T follicular helper cell (primary cell): ENCODE data around the gene FBXL16.
A peak's percentile ranks its signal among the peaks of the same experiment; 100 is the strongest.
"Not testable (repeated sequence)": the region's sequence is repeated elsewhere in the genome, so short reads cannot be mapped to it uniquely, and the experiment has no call there.

Source experiments
- DNase-seq: peaks from one replicate; pipeline ENCODE4 v3.0.0-alpha.2; 2020; ENCODE audit warnings: low read depth

Gene FBXL16

DNA sequence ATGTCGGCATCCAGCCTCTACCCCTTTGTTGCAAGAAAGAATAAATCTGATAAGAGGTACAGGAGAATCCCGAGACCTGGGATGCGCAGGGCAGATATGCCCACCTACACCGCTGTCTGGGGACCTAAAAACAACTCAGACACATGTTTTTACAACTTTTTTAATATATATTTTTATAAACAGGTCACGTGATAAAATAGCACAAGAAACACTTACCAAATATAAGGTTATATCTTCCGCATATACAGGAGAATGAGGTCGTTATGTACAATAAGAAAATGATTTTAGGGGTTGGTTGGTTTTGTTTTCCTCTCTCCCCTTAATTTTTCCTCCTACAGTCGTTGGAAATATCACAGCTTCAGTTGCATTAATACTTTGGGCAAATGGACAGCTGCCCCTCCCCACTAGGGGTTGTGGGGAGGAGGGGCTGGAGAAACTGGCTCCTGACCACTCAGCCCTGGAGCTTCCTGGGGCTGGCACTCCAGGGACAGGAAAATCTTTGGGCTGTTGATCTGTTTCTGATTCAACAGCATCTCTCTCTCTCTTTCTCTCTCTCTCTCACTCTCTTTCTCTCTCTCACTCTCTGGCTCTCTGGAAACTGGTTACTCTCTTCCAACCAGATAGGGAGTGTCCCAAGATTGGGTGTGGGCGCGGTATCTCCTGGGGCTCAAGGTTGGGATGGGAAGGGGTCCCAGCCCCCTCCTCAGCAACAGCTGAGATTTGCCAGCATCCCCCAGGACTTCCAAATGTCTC lies 13.1 kb downstream of the FBXL16 start:
- DNase-seq, result no peak

DNA sequence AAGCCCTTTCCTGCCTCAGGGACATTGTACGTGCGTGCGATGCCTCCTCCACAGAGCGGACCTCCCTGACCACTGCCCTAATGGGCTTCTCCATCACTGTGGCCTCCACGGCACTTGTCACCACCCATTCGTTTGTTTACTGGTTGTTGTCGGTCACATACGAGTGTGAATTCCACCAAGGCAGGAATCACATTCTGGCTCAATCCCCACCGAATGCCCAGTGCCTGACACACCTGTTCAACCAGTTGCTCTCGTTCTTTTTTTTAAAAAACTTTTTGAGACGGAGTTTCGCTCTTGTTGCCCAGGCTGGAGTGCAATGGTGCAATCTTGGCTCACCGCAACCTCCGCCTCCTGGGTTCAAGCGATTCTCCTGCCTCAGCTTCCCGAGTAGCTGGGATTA lies 14.4 kb downstream of the FBXL16 start:
- DNase-seq, result not testable (repeated sequence)

GRCh38 chr16:689175-689897 lies 16.3 kb downstream of the FBXL16 start:
- no peak for DNase-seq

GRCh38 chr16:687499-687898 lies 18.1 kb downstream of the FBXL16 start:
- DNase-seq, result no peak

DNA sequence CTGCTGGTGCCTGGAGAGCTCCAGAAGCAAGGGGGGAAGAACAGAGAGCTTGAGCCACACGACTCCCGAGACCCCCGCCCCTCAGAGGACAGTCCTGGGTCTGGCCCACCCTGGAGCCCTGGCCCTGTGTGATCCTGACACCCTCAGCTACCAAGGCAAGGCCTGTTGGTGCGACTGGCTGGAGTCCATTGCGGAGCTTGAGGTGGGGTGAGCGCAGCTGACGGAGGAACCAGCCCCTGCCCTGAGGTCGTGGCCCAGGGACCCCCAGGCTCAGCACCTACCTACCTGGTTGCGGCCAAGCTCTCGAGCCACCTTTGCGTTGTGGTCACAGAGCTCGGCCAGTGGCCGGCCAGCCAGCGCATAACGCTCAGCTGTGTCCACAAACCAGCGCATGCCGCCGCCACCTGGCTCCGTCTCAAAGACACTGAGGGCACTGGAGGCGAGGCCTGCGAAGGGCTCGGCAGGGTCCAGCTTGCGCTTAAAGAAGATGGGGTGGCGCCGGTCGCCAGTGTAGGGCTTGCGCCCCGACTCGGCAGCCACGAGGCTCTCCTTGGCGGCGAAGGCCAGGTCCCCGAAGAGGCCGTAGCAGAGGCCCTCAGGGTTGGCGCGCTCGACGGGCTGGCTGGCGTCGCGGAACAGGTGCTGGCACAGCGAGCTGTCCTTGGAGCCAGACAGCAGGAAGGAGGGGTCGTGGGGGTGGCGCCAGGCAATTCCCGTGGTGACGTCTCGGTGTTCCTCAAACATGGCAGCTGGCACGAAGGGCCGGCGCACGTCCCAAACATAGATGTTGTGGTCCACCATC lies 18.9 kb downstream of the FBXL16 start:
- no peak for DNase-seq

DNA sequence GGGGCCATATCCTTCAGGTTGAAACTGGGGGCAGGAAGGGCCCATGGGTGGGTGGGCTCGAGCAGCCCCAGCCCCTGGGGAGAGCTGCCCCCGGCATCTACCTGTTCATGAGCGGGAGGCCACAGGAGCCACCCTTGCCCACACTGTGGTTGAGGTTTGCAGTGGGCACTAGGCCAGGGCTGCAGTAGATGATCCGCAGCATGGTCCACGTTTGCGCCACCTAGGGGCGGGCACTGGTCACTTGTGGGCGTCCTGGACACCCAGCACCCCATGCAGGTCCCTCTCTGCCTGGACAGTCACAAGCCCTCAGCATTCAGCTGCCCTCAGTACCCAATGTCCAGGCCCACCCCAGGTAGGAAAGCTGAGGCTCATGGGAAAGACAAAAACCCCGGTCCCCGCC lies 19.6 kb downstream of the FBXL16 start:
- DNase-seq, result no peak

DNA sequence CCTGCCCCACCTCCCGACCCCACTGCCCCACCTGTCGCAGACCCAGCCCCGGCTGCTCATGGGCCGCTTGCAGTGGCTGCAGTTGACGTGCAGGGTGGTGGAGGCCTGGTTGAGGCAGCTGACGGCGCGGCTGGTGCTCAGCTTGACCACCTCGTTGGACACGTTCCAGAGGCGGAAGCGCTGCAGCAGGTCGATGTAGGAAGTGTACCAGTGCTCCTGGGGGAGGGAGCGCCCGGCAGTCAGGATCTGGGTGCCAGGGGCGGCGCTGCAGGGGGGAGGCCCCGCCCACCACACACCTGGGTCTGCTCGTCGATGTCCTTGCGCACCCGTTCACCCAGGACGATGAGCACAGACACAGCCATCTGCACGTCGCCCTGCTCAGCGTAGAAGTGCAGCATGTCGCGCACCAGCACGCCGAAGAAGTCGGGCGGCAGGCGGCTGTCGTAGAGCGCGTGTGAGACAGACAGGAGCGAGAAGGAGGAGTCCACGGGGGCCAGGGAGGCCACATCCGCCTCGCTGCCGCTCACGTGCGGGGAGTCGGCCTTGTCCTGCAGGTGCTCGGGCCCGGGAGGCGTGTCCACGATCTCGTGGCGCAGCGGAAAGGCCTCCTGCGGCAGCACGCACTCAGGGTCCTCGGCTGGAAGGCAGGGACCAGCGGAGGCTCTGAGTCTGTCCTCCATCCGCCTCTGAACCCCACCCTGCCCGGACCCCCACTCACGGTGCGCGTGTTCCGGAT lies 20.5 kb downstream of the FBXL16 start:
- DNase-seq, result no peak

DNA sequence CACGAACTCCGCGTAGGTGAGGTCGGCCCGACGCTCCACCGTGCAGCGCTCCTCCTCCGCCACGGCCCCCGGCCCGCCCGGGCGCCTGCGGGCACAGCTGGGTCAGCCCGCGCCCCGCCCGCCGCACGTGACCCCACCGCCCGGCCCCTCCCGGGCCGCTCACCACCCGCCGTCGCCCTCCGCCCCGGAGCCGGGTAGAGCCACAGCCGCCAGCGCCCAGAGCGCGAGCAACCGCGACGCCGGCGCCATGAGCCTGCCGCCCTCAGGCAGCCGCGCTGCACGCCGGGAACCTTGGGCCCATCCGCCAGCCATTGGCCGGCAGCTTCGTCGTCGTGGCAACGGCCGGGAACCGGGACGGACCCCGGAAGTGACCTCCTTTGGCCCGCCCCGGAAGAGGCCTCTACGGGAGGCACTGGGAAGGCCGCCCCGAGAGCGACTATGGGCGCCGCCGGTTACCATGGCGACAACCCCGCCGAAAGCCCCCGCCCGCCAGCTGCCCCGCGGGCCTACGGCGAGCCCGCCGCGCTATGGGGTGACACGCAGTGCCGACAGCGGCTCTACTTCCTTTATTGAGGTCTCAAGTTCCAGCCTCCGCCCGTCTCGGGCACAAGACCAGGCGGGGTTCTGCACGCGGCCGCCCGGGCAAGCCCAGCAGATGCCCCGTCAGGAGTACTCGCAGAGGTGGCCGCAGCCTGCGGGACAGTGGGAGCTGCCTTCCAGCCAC lies 21.4 kb downstream of the FBXL16 start, which contains the start of gene JMJD8:
Gene JMJD8 (minus strand): TSS at position 264 of the 724 bp plus-strand sequence. CDS start 15 bp downstream, at position 249.
- DNase-seq, result peak; percentile 91

DNA sequence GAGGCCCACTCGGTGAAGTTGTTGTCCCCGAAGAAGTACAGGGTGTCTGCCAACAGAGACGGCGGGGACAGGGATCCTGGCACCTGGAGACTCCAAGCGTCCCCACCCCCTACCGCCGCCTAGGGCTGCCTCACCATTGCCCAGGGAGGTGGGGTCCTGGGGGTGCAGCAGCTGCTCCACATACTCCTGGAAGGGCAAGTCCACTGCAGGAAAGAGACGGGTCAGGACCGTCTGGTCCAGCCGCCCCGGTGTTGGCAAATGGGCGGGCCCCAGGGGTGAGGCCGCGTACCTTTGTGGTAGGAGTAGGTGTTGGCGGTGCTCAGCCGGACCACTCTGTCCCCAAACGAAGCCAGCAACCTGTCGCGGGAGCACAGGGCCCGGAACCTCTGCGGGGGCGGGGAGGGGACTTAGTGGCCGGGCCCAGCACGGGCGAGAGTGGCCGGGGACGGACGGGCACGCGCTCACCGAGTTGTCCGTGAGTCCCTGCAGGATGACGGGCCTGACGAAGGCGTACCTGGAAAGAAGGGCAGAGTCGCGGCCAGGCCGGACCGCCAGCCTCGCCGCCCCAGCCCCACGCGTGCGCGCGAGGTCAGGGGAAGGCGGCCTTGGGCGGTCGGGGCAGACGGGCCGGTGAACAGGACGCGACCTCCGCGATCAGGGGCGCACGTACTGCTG lies 22.1 kb downstream of the FBXL16 start:
- DNase-seq, result no peak

- no peak for DNase-seq
Measured at GRCh38 chr16:682493-683395, 22.9 kb downstream of the FBXL16 start.

DNA sequence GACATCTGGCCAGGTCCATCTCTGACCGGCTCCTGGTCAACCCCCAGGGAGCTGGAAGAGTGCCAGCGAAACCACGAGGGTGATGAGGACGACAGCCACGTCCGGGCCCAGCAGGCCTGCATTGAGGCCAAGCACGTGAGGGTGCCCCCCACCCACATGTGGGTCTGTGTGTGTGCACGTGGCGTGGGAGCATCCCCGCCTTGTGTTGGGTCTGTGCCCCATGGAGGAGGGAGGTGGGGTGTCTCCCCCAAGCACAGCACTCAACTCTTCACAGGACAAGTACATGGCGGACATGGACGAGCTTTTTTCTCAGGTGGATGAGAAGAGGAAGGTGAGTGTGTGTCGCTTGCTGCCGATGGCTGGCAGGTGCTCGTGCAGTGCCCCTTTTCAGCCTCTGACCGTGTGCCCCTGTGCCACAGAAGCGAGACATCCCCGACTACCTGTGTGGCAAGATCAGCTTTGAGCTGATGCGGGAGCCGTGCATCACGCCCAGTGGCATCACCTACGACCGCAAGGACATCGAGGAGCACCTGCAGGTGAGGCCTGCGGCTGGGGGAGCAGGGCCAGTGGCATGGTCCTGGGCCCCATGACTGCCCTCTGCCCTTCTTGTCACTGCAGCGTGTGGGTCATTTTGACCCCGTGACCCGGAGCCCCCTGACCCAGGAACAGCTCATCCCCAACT lies 23.7 kb downstream of the FBXL16 start:
- no peak for DNase-seq

DNA sequence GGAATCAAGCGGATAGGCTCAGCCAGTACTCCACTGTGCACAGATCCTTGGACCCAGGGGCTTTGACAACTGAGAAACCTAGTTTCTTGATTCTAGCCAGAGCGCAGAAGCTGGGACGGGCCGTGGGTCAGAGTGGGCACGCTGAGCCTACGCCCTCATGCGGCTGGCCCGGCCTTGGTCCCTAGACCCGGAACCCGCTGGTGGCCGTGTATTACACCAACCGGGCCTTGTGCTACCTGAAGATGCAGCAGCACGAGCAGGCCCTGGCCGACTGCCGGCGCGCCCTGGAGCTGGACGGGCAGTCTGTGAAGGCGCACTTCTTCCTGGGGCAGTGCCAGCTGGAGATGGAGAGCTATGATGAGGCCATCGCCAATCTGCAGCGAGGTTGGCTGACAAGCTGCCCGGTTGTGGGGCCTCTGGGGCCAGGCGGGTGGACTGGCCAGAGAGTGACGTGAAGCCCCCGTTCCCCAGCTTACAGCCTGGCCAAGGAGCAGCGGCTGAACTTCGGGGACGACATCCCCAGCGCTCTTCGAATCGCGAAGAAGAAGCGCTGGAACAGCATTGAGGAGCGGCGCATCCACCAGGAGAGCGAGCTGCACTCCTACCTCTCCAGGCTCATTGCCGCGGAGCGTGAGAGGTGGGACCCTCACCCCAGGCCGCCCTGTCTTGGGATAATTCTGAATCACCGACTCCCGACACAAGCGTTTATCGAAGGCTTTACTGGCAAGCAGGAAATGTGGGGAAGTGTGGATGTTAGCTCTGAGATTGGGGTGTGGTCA lies 24.4 kb downstream of the FBXL16 start:
- DNase-seq, result no peak

GRCh38 chr16:680625-680945 lies 25.0 kb downstream of the FBXL16 start:
- DNase-seq, result no peak

- peak; percentile 87 for DNase-seq
Measured at GRCh38 chr16:679814-680624, 25.6 kb downstream of the FBXL16 start, which contains the start of gene STUB1. Gene STUB1 (plus strand): TSS chr16:680410. CDS start chr16:680526, 116 bp downstream.

GRCh38 chr16:678858-679813 lies 26.5 kb downstream of the FBXL16 start:
- no peak for DNase-seq

- no peak for DNase-seq
Measured at GRCh38 chr16:678209-678857, 27.3 kb downstream of the FBXL16 start.
